ENCODE data around the gene BAHCC1. TPM values are rescaled to one million over a fixed set of nuclear protein-coding genes. Genes with fewer than 3 reads are reported as not detected.

Gene BAHCC1
- total and polyA plus RNA-seq, 9 of the 15 experiments (the other 6 are each of a cell fraction or from before 2014, with no cell fraction given), result 0.14 to 26.9 (median 5.0) TPM

DNA sequence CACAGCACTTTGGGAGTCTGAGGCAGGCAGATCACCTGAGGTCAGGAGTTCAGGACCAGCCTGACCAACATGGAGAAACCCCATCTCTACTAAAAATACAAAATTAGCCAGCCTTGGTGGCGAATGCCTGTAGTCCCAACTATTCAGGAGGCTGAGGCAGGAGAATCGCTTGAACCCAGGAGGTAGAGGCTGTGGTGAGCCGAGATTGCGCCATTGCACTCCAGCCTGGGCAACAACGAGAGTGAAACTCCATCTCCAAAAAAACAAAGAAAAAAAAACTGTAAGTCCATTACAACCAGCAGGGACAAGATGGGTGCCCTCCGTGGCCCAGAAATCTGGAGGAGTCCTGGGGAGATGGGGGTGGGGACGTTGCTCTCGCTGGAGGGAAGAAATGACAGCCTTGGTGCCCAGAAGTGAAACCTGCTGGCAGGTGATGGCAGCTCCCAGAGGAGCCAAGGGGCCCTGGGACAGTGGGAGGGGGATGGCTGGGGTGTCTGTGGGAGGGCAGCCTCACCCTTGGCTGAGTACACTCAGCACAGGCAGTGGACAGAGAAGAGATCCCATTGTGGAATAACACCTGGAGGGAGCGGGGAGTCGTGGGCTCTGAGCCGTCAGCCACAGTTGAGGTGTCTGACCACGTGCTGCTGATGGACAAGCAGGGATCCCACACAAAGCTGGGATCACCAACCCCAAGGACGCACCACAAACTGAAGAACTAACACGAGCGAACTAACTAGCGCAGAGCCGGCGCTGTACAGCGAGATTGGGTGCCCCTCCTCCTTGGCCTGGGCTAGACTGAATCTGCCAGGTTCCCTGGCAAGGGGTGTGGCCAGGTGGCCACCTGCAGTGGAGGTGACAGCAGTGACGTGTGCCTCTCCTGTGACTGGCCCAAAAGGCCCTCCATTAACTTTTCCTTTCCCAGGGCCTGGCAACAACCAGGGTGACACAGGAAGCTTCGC is 46.9 kb upstream of the BAHCC1 start (continued):
- TF ChIP-seq, protein P1, sequence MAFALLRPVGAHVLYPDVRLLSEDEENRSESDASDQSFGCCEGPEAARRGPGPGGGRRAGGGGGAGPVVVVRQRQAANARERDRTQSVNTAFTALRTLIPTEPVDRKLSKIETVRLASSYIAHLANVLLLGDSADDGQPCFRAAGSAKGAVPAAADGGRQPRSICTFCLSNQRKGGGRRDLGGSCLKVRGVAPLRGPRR (CRISPR knock-in tag; IDR thresholded peaks at IDR 0.05), result no peak
- TF ChIP-seq RHOXF2B (CRISPR knock-in tag; conservative IDR thresholded peaks at IDR 0.05) (no peak), EP300 (IDR thresholded peaks at IDR 0.05; ENCODE audit: low read length) (no peak), NKRF (IDR thresholded peaks at IDR 0.05; ENCODE audit: borderline replicate concordance) (no peak), CLOCK (CRISPR knock-in tag; IDR thresholded peaks at IDR 0.05; ENCODE audit: borderline replicate concordance) (no peak), ZNF445 (CRISPR knock-in tag; IDR thresholded peaks at IDR 0.05; ENCODE audit: low read depth) (no peak), NCOR1 (IDR thresholded peaks at IDR 0.05) (no peak), CHD4 (IDR thresholded peaks at IDR 0.05; ENCODE audit: insufficient read depth, insufficient replicate concordance, low read depth, low read length, poor library complexity, severe bottlenecking) (no peak), ZNF592 (IDR thresholded peaks at IDR 0.05) (peak; percentile 19; the same call in 1 of the 2 replicates), SUPT5H (IDR thresholded peaks at IDR 0.05) (no peak), RCOR1 (IDR thresholded peaks at IDR 0.05; ENCODE audit: borderline replicate concordance in 1 of 2, low read depth in 2 of 2, low read length in 2 of 2) (no peak), TBP (optimal IDR thresholded peaks at IDR 0.05; ENCODE audit: low read depth, low read length) (no peak), ARNT (IDR thresholded peaks at IDR 0.05) (no peak), ZNF586 (CRISPR knock-in tag; conservative IDR thresholded peaks at IDR 0.05) (no peak), MLX (CRISPR knock-in tag; conservative IDR thresholded peaks at IDR 0.05) (no peak)
